Hepatocyte (in vitro differentiated cells): ENCODE measurements around the gene RPS24.

Experiments
- EZH2 ChIP-seq: fragments of 200-600 bp; sonication (generic); IDR thresholded peaks from 2 replicates; pipeline ENCODE4 v1.6.1; 2016; ENCODE audit warnings: antibody characterized with exemption, mild to moderate bottlenecking, borderline replicate concordance
- EZH2phosphoT487 ChIP-seq: fragments of 200-600 bp; sonication (generic); IDR thresholded peaks from one replicate; pipeline ENCODE4 v1.6.1; 2018; ENCODE audit warnings: antibody characterized with exemption, mild to moderate bottlenecking, low read depth, moderate library complexity; ENCODE audit not compliant: unreplicated experiment, severe bottlenecking
- TF ChIP-seq, protein P1 (sequence below): fragments of 200-600 bp; sonication (generic); IDR thresholded peaks from 2 replicates; pipeline ENCODE4 v1.5.1; 2016; ENCODE audit warnings: antibody characterized with exemption, mild to moderate bottlenecking; ENCODE audit not compliant: poor library complexity

DNA sequence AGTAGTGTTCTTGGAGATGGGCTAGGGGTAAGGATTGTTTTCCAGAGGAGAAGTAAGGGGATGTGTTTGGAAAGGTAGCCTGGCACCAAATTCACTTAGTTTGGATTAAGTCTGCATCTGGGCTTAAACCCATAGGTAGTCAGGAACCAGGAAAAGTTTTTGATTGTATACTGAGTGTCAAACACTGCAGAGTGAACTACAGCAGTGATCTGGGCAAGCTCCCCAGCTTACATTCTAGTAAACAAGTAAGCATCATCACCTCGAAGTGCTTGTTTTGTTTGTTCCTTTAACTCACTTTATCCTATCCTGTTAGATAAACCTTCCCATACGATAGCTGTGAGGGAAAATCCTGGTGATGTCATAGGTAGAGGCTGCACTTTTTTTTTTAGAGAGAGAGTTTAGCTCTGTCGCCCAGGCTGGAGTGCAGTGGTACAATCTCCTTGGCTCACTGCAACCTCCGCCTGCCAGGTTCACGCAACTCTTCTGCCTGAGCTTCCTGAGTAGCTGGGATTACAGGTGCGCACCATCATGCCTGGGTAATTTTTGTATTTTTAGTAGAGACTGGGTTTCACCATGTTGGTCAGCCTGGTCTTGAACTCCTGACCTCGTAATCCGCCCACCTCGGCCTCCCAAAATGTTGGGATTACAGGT lies 2.4 kb downstream of the RPS24 start:
- TF ChIP-seq, protein P1, sequence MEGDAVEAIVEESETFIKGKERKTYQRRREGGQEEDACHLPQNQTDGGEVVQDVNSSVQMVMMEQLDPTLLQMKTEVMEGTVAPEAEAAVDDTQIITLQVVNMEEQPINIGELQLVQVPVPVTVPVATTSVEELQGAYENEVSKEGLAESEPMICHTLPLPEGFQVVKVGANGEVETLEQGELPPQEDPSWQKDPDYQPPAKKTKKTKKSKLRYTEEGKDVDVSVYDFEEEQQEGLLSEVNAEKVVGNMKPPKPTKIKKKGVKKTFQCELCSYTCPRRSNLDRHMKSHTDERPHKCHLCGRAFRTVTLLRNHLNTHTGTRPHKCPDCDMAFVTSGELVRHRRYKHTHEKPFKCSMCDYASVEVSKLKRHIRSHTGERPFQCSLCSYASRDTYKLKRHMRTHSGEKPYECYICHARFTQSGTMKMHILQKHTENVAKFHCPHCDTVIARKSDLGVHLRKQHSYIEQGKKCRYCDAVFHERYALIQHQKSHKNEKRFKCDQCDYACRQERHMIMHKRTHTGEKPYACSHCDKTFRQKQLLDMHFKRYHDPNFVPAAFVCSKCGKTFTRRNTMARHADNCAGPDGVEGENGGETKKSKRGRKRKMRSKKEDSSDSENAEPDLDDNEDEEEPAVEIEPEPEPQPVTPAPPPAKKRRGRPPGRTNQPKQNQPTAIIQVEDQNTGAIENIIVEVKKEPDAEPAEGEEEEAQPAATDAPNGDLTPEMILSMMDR = no peak
- TF ChIP-seq EZH2 = no peak
- no peak for TF ChIP-seq EZH2phosphoT487
